ENCODE measurements around the gene RAB40B. TPM values are rescaled to one million over a fixed set of nuclear protein-coding genes. Genes with fewer than 3 reads are reported as not detected.

RAB40B gene
- total RNA-seq, 1 experiment from 2014 or later, result 22.1 TPM

DNA sequence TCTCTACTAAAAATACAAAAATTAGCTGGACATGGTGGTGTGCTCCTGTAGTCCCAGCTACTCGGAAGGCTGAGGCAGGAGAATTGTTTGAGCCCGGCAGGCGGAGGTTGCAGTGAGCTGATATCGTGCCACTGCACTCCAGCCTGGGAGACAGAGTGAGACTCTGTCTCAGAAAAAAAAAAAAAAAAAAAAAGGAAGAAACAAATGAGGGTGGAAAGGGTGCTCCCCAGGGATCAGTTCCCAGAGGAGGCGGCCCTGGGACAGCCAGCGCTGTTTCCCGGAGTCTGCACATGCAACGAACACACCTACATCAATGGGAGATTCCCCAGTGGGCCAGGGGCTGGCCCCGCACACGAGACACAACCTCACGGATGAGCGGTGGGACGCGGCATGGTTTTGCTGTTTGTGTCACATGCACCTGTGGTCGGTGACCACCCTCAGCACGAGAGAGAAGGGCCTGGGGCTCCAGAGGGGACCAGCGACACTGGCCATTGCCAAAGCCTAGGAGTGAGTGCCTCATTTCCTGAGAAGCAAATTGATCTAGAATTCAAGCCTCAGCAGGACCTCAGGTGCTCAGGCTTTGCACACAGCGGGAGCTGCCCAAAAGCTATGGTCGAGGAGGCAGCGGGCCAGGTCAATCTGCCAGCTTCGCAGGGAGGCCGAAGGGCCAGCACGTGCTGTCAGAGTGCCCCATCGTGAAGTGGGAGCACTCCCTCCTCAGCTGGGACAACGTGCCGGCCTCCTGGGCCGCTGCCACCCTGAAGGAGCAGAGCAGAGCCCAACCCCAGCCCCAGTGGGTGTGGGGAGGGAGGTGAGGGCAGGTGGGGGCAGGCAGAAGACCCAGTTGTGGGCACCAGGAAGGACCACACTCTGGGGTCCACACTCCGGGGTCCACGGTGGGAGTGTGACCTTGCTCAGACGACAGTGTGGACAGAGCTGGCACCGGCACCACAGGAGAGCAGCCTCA lies 36.5 kb downstream of the RAB40B start:
- H3K79me2 ChIP-seq (ENCODE audit: insufficient read depth, low read length), result no peaks in the 10 kb centered on the region
- H4K20me1 ChIP-seq (ENCODE audit: insufficient read depth), result no peaks in the 10 kb centered on the region
- H3K4me3 ChIP-seq (replicated peaks in 1 of 2; ENCODE audit: low read depth in 1 of 2, low read length in 2 of 2), result no peak overlapping the region
- ChIA-PET POLR2A (no interaction called here), CTCF (no interaction called here), RAD21 (ENCODE audit: low non-redundant PET in 1 of 2, low total read pairs in 2 of 2, uncharacterized antibody in 2 of 2, unreplicated experiment in 2 of 2) (no interaction called here)
- no peak overlapping the region for H3K27ac ChIP-seq (ENCODE audit: low read depth, low read length)
- no peak overlapping the region for H2AFZ ChIP-seq (ENCODE audit: low read depth, low read length, poor library complexity, severe bottlenecking)
- H3K9me3 ChIP-seq (ENCODE audit: control insufficient read depth in 1 of 2, insufficient read depth in 1 of 2, low read depth in 1 of 2, low read length in 2 of 2), result peaks cover 0 to 5% of the 10 kb centered on the region in 2 experiments; a peak in 1 of 4 replicates
- ATAC-seq (no peak), DNase-seq (ENCODE audit: low read depth, low spot score) (no peak)
- intact Hi-C loops (cut with micrococcal nuclease), result no loop called here
- H3K9ac ChIP-seq (ENCODE audit: low read length), result no peak overlapping the region
- H3K4me1 ChIP-seq (ENCODE audit: control insufficient read depth in 1 of 2, insufficient read depth in 2 of 2, low read length in 2 of 2), result no peaks in the 10 kb centered on the region
- TF ChIP-seq POLR2AphosphoS5 (IDR thresholded peaks at IDR 0.05; ENCODE audit: low read depth, low read length), result no peak
- no peak for TF ChIP-seq SRF (IDR thresholded peaks at IDR 0.05; ENCODE audit: low read depth)
- TF ChIP-seq TCF7L2 (IDR thresholded peaks at IDR 0.05; ENCODE audit: borderline replicate concordance, extremely low read depth, insufficient read depth, insufficient read length), result no peak
- TF ChIP-seq ZFX (IDR thresholded peaks at IDR 0.05), result no peak
- TF ChIP-seq SP1 (IDR thresholded peaks at IDR 0.05; ENCODE audit: low read depth), result no peak
- TF ChIP-seq EZH2 (IDR thresholded peaks at IDR 0.05), result no peak
- TF ChIP-seq, protein P1, sequence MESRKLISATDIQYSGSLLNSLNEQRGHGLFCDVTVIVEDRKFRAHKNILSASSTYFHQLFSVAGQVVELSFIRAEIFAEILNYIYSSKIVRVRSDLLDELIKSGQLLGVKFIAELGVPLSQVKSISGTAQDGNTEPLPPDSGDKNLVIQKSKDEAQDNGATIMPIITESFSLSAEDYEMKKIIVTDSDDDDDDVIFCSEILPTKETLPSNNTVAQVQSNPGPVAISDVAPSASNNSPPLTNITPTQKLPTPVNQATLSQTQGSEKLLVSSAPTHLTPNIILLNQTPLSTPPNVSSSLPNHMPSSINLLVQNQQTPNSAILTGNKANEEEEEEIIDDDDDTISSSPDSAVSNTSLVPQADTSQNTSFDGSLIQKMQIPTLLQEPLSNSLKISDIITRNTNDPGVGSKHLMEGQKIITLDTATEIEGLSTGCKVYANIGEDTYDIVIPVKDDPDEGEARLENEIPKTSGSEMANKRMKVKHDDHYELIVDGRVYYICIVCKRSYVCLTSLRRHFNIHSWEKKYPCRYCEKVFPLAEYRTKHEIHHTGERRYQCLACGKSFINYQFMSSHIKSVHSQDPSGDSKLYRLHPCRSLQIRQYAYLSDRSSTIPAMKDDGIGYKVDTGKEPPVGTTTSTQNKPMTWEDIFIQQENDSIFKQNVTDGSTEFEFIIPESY (IDR thresholded peaks at IDR 0.05; ENCODE audit: extremely low read depth, insufficient replicate concordance, low read length), result no peak
- TF ChIP-seq, protein P2, sequence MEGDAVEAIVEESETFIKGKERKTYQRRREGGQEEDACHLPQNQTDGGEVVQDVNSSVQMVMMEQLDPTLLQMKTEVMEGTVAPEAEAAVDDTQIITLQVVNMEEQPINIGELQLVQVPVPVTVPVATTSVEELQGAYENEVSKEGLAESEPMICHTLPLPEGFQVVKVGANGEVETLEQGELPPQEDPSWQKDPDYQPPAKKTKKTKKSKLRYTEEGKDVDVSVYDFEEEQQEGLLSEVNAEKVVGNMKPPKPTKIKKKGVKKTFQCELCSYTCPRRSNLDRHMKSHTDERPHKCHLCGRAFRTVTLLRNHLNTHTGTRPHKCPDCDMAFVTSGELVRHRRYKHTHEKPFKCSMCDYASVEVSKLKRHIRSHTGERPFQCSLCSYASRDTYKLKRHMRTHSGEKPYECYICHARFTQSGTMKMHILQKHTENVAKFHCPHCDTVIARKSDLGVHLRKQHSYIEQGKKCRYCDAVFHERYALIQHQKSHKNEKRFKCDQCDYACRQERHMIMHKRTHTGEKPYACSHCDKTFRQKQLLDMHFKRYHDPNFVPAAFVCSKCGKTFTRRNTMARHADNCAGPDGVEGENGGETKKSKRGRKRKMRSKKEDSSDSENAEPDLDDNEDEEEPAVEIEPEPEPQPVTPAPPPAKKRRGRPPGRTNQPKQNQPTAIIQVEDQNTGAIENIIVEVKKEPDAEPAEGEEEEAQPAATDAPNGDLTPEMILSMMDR (IDR thresholded peaks at IDR 0.05 in 2 of 3, conservative IDR thresholded peaks at IDR 0.05 in 1 of 3; ENCODE audit: borderline replicate concordance in 1 of 3, insufficient read depth in 1 of 3, low read depth in 2 of 3, low read length in 2 of 3), result no peak
- no peak for TF ChIP-seq CBX3 (IDR thresholded peaks at IDR 0.05; ENCODE audit: low read depth)
- TF ChIP-seq, protein P3, sequence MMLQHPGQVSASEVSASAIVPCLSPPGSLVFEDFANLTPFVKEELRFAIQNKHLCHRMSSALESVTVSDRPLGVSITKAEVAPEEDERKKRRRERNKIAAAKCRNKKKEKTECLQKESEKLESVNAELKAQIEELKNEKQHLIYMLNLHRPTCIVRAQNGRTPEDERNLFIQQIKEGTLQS (IDR thresholded peaks at IDR 0.05), result no peak
- no peak for TF ChIP-seq EZH2phosphoT487 (IDR thresholded peaks at IDR 0.05; ENCODE audit: borderline replicate concordance)
- TF ChIP-seq JUND (IDR thresholded peaks at IDR 0.05), result no peak
- no peak for TF ChIP-seq CEBPB (IDR thresholded peaks at IDR 0.05; ENCODE audit: low read depth)
- TF ChIP-seq, protein P4, sequence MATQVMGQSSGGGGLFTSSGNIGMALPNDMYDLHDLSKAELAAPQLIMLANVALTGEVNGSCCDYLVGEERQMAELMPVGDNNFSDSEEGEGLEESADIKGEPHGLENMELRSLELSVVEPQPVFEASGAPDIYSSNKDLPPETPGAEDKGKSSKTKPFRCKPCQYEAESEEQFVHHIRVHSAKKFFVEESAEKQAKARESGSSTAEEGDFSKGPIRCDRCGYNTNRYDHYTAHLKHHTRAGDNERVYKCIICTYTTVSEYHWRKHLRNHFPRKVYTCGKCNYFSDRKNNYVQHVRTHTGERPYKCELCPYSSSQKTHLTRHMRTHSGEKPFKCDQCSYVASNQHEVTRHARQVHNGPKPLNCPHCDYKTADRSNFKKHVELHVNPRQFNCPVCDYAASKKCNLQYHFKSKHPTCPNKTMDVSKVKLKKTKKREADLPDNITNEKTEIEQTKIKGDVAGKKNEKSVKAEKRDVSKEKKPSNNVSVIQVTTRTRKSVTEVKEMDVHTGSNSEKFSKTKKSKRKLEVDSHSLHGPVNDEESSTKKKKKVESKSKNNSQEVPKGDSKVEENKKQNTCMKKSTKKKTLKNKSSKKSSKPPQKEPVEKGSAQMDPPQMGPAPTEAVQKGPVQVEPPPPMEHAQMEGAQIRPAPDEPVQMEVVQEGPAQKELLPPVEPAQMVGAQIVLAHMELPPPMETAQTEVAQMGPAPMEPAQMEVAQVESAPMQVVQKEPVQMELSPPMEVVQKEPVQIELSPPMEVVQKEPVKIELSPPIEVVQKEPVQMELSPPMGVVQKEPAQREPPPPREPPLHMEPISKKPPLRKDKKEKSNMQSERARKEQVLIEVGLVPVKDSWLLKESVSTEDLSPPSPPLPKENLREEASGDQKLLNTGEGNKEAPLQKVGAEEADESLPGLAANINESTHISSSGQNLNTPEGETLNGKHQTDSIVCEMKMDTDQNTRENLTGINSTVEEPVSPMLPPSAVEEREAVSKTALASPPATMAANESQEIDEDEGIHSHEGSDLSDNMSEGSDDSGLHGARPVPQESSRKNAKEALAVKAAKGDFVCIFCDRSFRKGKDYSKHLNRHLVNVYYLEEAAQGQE (IDR thresholded peaks at IDR 0.05; ENCODE audit: low read depth), result no peak
- TF ChIP-seq ZNF274 (IDR thresholded peaks at IDR 0.05; ENCODE audit: low read depth, low read length), result no peak
- TF ChIP-seq, protein P5, sequence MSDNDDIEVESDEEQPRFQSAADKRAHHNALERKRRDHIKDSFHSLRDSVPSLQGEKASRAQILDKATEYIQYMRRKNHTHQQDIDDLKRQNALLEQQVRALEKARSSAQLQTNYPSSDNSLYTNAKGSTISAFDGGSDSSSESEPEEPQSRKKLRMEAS (IDR thresholded peaks at IDR 0.05), result no peak
- no peaks in the 10 kb centered on the region for H3K9me2 ChIP-seq (ENCODE audit: insufficient read depth)
- H3K4me2 ChIP-seq (ENCODE audit: low read length), result no peak overlapping the region
- no peaks in the 10 kb centered on the region for H3K27me3 ChIP-seq (ENCODE audit: insufficient read depth, low read length)
- no peaks in the 10 kb centered on the region for H3K36me3 ChIP-seq (ENCODE audit: control insufficient read depth in 1 of 2, insufficient read depth in 2 of 2, low read length in 2 of 2)
- BruUV-seq (replicated peaks), result no TSS peak
